Sigmoid colon (tissue), 4 donors: ENCODE results near the gene EIF3F.

Experiments
- EP300 ChIP-seq, 4 donors: sonication (generic); formaldehyde crosslinking; IDR thresholded peaks; one replicate each; pipeline ENCODE4 v1.6.1; 2017; ENCODE audit warnings: antibody characterized with exemption in 4 of 4
- POLR2A ChIP-seq, 2 donors: fragments of 450-650 bp; IDR thresholded peaks; one replicate each; pipeline ENCODE4 v1.6.1; 2016; ENCODE audit warnings: antibody characterized with exemption in 2 of 2, mild to moderate bottlenecking in 2 of 2, moderate library complexity in 2 of 2
- POLR2AphosphoS5 ChIP-seq, 4 donors: sonication (generic); formaldehyde crosslinking; IDR thresholded peaks; one replicate each; pipeline ENCODE4 v1.6.1; 2017; ENCODE audit warnings: antibody characterized with exemption in 4 of 4
- TF ChIP-seq, protein P1 (sequence below), 4 experiments: fragments of 450-650 bp in 3 of 4; fragments of 200-600 bp in 1 of 4; IDR thresholded peaks; one replicate each; pipeline ENCODE4 v1.5.1; 2016 to 2019; ENCODE audit warnings: antibody characterized with exemption in 4 of 4, mild to moderate bottlenecking in 3 of 4, moderate library complexity in 2 of 4

DNA sequence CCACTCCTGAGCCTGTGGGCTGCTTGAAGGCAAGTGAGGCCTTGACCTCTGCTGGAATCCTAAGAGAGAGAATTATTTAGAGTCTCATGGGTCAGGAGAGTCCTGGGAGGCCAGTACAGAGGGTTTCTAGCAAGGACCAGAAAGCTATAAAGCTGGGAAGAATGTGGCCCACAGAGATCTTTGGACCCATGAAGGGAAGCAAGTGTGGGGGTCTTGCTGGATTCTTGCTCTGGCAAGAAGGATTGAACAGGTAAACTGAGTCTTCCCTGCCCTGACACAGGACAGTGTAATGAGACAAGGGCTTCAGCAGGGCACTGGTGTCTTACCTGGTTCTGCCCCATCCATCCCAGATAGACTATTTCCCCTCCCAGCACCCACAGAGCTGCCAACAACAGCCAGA is 18.4 kb downstream of the EIF3F start:
- TF ChIP-seq, protein P1, sequence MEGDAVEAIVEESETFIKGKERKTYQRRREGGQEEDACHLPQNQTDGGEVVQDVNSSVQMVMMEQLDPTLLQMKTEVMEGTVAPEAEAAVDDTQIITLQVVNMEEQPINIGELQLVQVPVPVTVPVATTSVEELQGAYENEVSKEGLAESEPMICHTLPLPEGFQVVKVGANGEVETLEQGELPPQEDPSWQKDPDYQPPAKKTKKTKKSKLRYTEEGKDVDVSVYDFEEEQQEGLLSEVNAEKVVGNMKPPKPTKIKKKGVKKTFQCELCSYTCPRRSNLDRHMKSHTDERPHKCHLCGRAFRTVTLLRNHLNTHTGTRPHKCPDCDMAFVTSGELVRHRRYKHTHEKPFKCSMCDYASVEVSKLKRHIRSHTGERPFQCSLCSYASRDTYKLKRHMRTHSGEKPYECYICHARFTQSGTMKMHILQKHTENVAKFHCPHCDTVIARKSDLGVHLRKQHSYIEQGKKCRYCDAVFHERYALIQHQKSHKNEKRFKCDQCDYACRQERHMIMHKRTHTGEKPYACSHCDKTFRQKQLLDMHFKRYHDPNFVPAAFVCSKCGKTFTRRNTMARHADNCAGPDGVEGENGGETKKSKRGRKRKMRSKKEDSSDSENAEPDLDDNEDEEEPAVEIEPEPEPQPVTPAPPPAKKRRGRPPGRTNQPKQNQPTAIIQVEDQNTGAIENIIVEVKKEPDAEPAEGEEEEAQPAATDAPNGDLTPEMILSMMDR (IDR thresholded peaks at IDR 0.05): no peak
- TF ChIP-seq POLR2A (IDR thresholded peaks at IDR 0.05) (no peak), EP300 (IDR thresholded peaks at IDR 0.05) (no peak), POLR2AphosphoS5 (IDR thresholded peaks at IDR 0.05) (no peak)
